Mesendoderm (in vitro differentiated cells): ENCODE results near the gene P2RX3.
A peak's percentile ranks its signal among the peaks of the same experiment; 100 is the strongest.
"Not testable (repeated sequence)": the region's sequence is repeated elsewhere in the genome, so short reads cannot be mapped to it uniquely, and the experiment has no call there.

Experiments used
- DNase-seq: peaks from one replicate; pipeline ENCODE4 v3.0.0; 2013
- H2AK5ac ChIP-seq: 2 replicates; pipeline ENCODE4 v1.6.1; 2013; ENCODE audit warnings: low read length, inconsistent platforms
- H2BK120ac ChIP-seq: 2 replicates; pipeline ENCODE4 v1.6.1; 2013; ENCODE audit warnings: low read depth, mild to moderate bottlenecking, low read length, moderate library complexity, mixed read lengths
- H2BK15ac ChIP-seq: replicated peaks from 2 replicates; pipeline ENCODE4 v1.6.1; 2013; ENCODE audit warnings: low read depth, mild to moderate bottlenecking, moderate library complexity
- H2BK5ac ChIP-seq: 2 replicates; pipeline ENCODE4 v1.6.1; 2013; ENCODE audit warnings: low read length, inconsistent platforms
- H3K18ac ChIP-seq: 2 replicates; pipeline ENCODE4 v1.6.1; 2013; ENCODE audit warnings: mild to moderate bottlenecking, low read length, mixed read lengths
- H3K23ac ChIP-seq: one replicate; pipeline ENCODE4 v1.6.1; 2013; ENCODE audit warnings: low read length
- H3K27ac ChIP-seq: 2 replicates; pipeline ENCODE4 v1.5.1; 2013; ENCODE audit warnings: low read depth, mild to moderate bottlenecking, inconsistent platforms, low read length, moderate library complexity
- H3K27me3 ChIP-seq: 2 replicates; pipeline ENCODE4 v1.6.1; 2013; ENCODE audit warnings: low read length, control low read depth, mild to moderate bottlenecking, inconsistent platforms; ENCODE audit not compliant: insufficient read depth, poor library complexity
- H3K36me3 ChIP-seq: 2 replicates; pipeline ENCODE4 v1.6.1; 2013; ENCODE audit warnings: low read length, inconsistent platforms; ENCODE audit not compliant: control insufficient read depth, insufficient read depth
- H3K4ac ChIP-seq: one replicate; pipeline ENCODE4 v1.6.1; 2013; ENCODE audit warnings: low read depth, mild to moderate bottlenecking, low read length, moderate library complexity
- H3K4me1 ChIP-seq: 2 replicates; pipeline ENCODE4 v1.6.1; 2013; ENCODE audit warnings: low read depth, low read length, inconsistent platforms; ENCODE audit not compliant: control insufficient read depth
- H3K4me2 ChIP-seq: 2 replicates; pipeline ENCODE4 v1.6.1; 2013; ENCODE audit warnings: low read length
- H3K4me3 ChIP-seq: 2 replicates; pipeline ENCODE4 v1.5.1; 2013; ENCODE audit warnings: mild to moderate bottlenecking, low read length
- H3K56ac ChIP-seq: one replicate; pipeline ENCODE4 v1.6.1; 2013; ENCODE audit warnings: low read length
- H3K79me1 ChIP-seq: 2 replicates; pipeline ENCODE4 v1.6.1; 2013; ENCODE audit warnings: low read length, inconsistent platforms
- H3K79me2 ChIP-seq: 2 replicates; pipeline ENCODE4 v1.6.1; 2013; ENCODE audit warnings: mild to moderate bottlenecking, low read length; ENCODE audit not compliant: control insufficient read depth, insufficient read depth
- H3K9ac ChIP-seq: 2 replicates; pipeline ENCODE4 v1.6.1; 2013; ENCODE audit warnings: low read length, inconsistent platforms
- H4K5ac ChIP-seq: one replicate; pipeline ENCODE4 v1.6.1; 2013; ENCODE audit warnings: low read length
- H4K8ac ChIP-seq: one replicate; pipeline ENCODE4 v1.6.1; 2013; ENCODE audit warnings: low read depth, mild to moderate bottlenecking, control low read depth, low read length, moderate library complexity
- WGBS: extraction: QIAGEN DNeasy Blood & Tissue Kit; methylation state at CpG from one replicate; pipeline ENCODE4 v1.1.7; 2013; ENCODE audit warnings: low lambda C conversion rate, missing lambda C conversion rate; ENCODE audit not compliant: insufficient coverage; ENCODE audit errors: extremely low coverage; 5-methylcytosine and 5-hydroxymethylcytosine counted together

The P2RX3 gene

GRCh38 chr11:57361420-57361819 is 23.3 kb downstream of the P2RX3 start:
- H2BK15ac ChIP-seq = not testable (repeated sequence)

GRCh38 chr11:57361926-57362325 is 23.8 kb downstream of the P2RX3 start:
- H2AK5ac ChIP-seq = no peak overlapping the region
- H3K56ac ChIP-seq = no peak overlapping the region
- H3K27me3 ChIP-seq = no peaks in the 10 kb centered on the region
- H3K79me1 ChIP-seq = no peaks in the 10 kb centered on the region
- no peak overlapping the region for H4K8ac ChIP-seq
- no peak overlapping the region for H3K18ac ChIP-seq
- H3K36me3 ChIP-seq = no peaks in the 10 kb centered on the region
- peaks cover 2% of the 10 kb centered on the region for H3K4me1 ChIP-seq
- no peaks in the 10 kb centered on the region for H3K79me2 ChIP-seq
- no peak for DNase-seq
- no peak overlapping the region for H2BK5ac ChIP-seq
- no peak overlapping the region for H2BK120ac ChIP-seq
- no peak overlapping the region for H3K4me2 ChIP-seq
- H3K4ac ChIP-seq = no peak overlapping the region
- H4K5ac ChIP-seq = no peak overlapping the region
- H3K23ac ChIP-seq = no peak overlapping the region
- H3K27ac ChIP-seq = no peak overlapping the region
- WGBS = no CpG with 5 or more reads among the region's 3 CpGs
- H2BK15ac ChIP-seq = no peak overlapping the region
- no peak overlapping the region for H3K9ac ChIP-seq
- no peak overlapping the region for H3K4me3 ChIP-seq

More at GRCh38 chr11:57361420-57361819, 23.3 kb downstream of the P2RX3 start:
- H3K79me2 ChIP-seq, H3K36me3 ChIP-seq, H3K56ac ChIP-seq, DNase-seq, H3K18ac ChIP-seq, H4K8ac ChIP-seq, H2BK5ac ChIP-seq, H3K4me2 ChIP-seq, H3K4me3 ChIP-seq, H3K27ac ChIP-seq, H3K9ac ChIP-seq, H3K27me3 ChIP-seq, H3K79me1 ChIP-seq, H2AK5ac ChIP-seq, H2BK120ac ChIP-seq, H4K5ac ChIP-seq, H3K4ac ChIP-seq, H3K23ac ChIP-seq, H3K4me1 ChIP-seq: not testable (repeated sequence)

- no peaks in the 10 kb centered on the region for H3K79me2 ChIP-seq
- no peak overlapping the region for H3K4me2 ChIP-seq
- H3K4ac ChIP-seq = no peak overlapping the region
- WGBS = no CpG with 5 or more reads among the region's 7 CpGs
- peaks cover 2% of the 10 kb centered on the region for H3K4me1 ChIP-seq
- no peak overlapping the region for H4K8ac ChIP-seq
- no peak overlapping the region for H2BK15ac ChIP-seq
- no peak overlapping the region for H3K4me3 ChIP-seq
- H2AK5ac ChIP-seq = no peak overlapping the region
- no peak overlapping the region for H2BK5ac ChIP-seq
- no peak overlapping the region for H4K5ac ChIP-seq
- no peaks in the 10 kb centered on the region for H3K79me1 ChIP-seq
- H3K56ac ChIP-seq = no peak overlapping the region
- DNase-seq = no peak
- no peak overlapping the region for H3K18ac ChIP-seq
- no peaks in the 10 kb centered on the region for H3K27me3 ChIP-seq
- H3K27ac ChIP-seq = no peak overlapping the region
- no peak overlapping the region for H3K23ac ChIP-seq
- no peaks in the 10 kb centered on the region for H3K36me3 ChIP-seq
- no peak overlapping the region for H2BK120ac ChIP-seq
- no peak overlapping the region for H3K9ac ChIP-seq
Measured at GRCh38 chr11:57363131-57364080, 25.3 kb downstream of the P2RX3 start.

- no peak overlapping the region for H3K56ac ChIP-seq
- H3K79me2 ChIP-seq = no peaks in the 10 kb centered on the region
- DNase-seq = peak; percentile 62
- H4K5ac ChIP-seq = no peak overlapping the region
- no peak overlapping the region for H3K27ac ChIP-seq
- H3K36me3 ChIP-seq = no peaks in the 10 kb centered on the region
- H2BK5ac ChIP-seq = no peak overlapping the region
- H3K27me3 ChIP-seq = no peaks in the 10 kb centered on the region
- no peak overlapping the region for H3K4ac ChIP-seq
- H3K4me3 ChIP-seq = no peak overlapping the region
- no peak overlapping the region for H3K9ac ChIP-seq
- H3K23ac ChIP-seq = no peak overlapping the region
- H4K8ac ChIP-seq = no peak overlapping the region
- H2BK15ac ChIP-seq = no peak overlapping the region
- WGBS = no CpG with 5 or more reads among the region's 9 CpGs
- H3K4me2 ChIP-seq = no peak overlapping the region
- H3K4me1 ChIP-seq = peaks cover 2% of the 10 kb centered on the region
- H2AK5ac ChIP-seq = no peak overlapping the region
- no peak overlapping the region for H2BK120ac ChIP-seq
- no peak overlapping the region for H3K18ac ChIP-seq
- H3K79me1 ChIP-seq = no peaks in the 10 kb centered on the region
Measured at GRCh38 chr11:57364851-57365660, 26.9 kb downstream of the P2RX3 start.

GRCh38 chr11:57368106-57368844 is 30.1 kb downstream of the P2RX3 start:
- Histone ChIP-seq H2BK15ac (no peak overlapping the region), H3K9ac (no peak overlapping the region), H3K23ac (no peak overlapping the region), H3K4me1 (peaks cover 2% of the 10 kb centered on the region), H2BK120ac (no peak overlapping the region), H3K79me2 (no peaks in the 10 kb centered on the region), H2BK5ac (no peak overlapping the region), H3K27me3 (no peaks in the 10 kb centered on the region), H3K4me3 (no peak overlapping the region), H2AK5ac (no peak overlapping the region), H4K8ac (no peak overlapping the region), H4K5ac (no peak overlapping the region), H3K4me2 (no peak overlapping the region), H3K27ac (no peak overlapping the region), H3K4ac (no peak overlapping the region), H3K79me1 (no peaks in the 10 kb centered on the region), H3K36me3 (no peaks in the 10 kb centered on the region), H3K18ac (no peak overlapping the region), H3K56ac (no peak overlapping the region)
- no peak for DNase-seq
- no CpG with 5 or more reads among the region's 19 CpGs for WGBS
